HepG2 (cell line): Measurements from ENCODE around the gene PDHA1. TPM values are rescaled to one million over a fixed set of nuclear protein-coding genes. Genes with fewer than 3 reads are reported as not detected.

Source experiments
- ATAC-seq: fragments of 200-7000 bp; cut with Tn5 transposase; 3 replicates; pipeline ENCODE4 v1.9.1; 2020; ENCODE audit warnings: mild to moderate bottlenecking, moderate library complexity
- BruUV-seq: library from RNA; stranded (reverse); fragments of 400-500 nt; replicated peaks from 2 replicates; lab custom pipeline; 2021; lab: Mats Ljungman, UMichigan
- CTCF ChIA-PET: fragments of 300-600 bp; formaldehyde crosslinking; extraction: SDS; loops from one replicate; lab custom pipeline; 2021; ENCODE audit warnings: low total read pairs, inconsistent platforms, low intra/inter-chr PET ratio; lab: Yijun Ruan, JAX
- POLR2A ChIA-PET: fragments of 350-600 bp; sonication (Branson Sonifier 250); formaldehyde crosslinking; loops from one replicate; lab custom pipeline; 2020; ENCODE audit warnings: antibody characterized with exemption, inconsistent platforms; lab: Yijun Ruan, JAX
- DNase-seq: peaks from one replicate; pipeline ENCODE4 v3.0.0-alpha.2; 2015; ENCODE audit warnings: low spot score
- FAIRE-seq: peaks from 3 replicates; lab custom pipeline; 2011; peaks lifted over from hg19 to GRCh38; lab: Jason Lieb, UNC
- H2AFZ ChIP-seq: one replicate; pipeline ENCODE4 v1.6.1; 2011; ENCODE audit warnings: low read length, inconsistent platforms
- H3K27ac ChIP-seq: fragments of 300-600 bp; 3 replicates; pipeline ENCODE4 v1.8.0; 2011; ENCODE audit warnings: mixed run types, mild to moderate bottlenecking, mixed read lengths, low read length, inconsistent platforms; ENCODE audit not compliant: insufficient read depth; ENCODE audit errors: extremely low read length
- H3K27me3 ChIP-seq, 2 experiments: fragments of 200-600 bp in 1 of 2; 2 replicates in 1 of 2; 3 replicates in 1 of 2; pipeline versions ENCODE4 v1.6.0 to v1.8.0; 2011; ENCODE audit warnings: low read length in 2 of 2, mild to moderate bottlenecking in 2 of 2, moderate library complexity in 2 of 2, inconsistent platforms in 1 of 2; ENCODE audit not compliant: insufficient read depth in 2 of 2, control insufficient read depth in 1 of 2
- H3K36me3 ChIP-seq, 2 experiments: fragments of 200-600 bp in 1 of 2; replicated peaks in 1 of 2; 2 replicates in 1 of 2; 3 replicates in 1 of 2; pipeline versions ENCODE4 v1.5.1 to v1.8.0; 2011; ENCODE audit warnings: low read length in 2 of 2, inconsistent platforms in 1 of 2; ENCODE audit not compliant: insufficient read depth in 2 of 2, control insufficient read depth in 1 of 2
- H3K4me1 ChIP-seq: 2 replicates; pipeline ENCODE4 v1.5.1; 2012; ENCODE audit warnings: low read length, inconsistent platforms; ENCODE audit not compliant: insufficient read depth
- H3K4me2 ChIP-seq: 2 replicates; pipeline ENCODE4 v1.6.0; 2011; ENCODE audit warnings: low read depth, low read length, inconsistent platforms
- H3K4me3 ChIP-seq, 3 experiments: fragments of 200-600 bp in 1 of 3; sonication (generic), shearing (Covaris generic) in 1 of 3; replicated peaks in 1 of 3; 2 replicates each; pipeline ENCODE4 v1.5.1; 2011 to 2016; ENCODE audit warnings: low read length in 3 of 3, inconsistent platforms in 2 of 3, low read depth in 2 of 3, mild to moderate bottlenecking in 2 of 3, control low read depth in 1 of 3, mixed read lengths in 1 of 3; ENCODE audit not compliant: insufficient read depth in 1 of 3
- H3K79me2 ChIP-seq: one replicate; pipeline ENCODE4 v1.6.1; 2011; ENCODE audit warnings: low read length, inconsistent platforms; ENCODE audit not compliant: insufficient read depth
- H3K9ac ChIP-seq: 2 replicates; pipeline ENCODE4 v1.6.0; 2011; ENCODE audit warnings: mild to moderate bottlenecking, low read depth, low read length, inconsistent platforms; ENCODE audit not compliant: insufficient read depth
- H3K9me3 ChIP-seq: 2 replicates; pipeline ENCODE4 v1.5.1; 2012; ENCODE audit warnings: mild to moderate bottlenecking, low read length
- H4K20me1 ChIP-seq: 2 replicates; pipeline ENCODE4 v1.6.0; 2011; ENCODE audit warnings: inconsistent platforms, mild to moderate bottlenecking, low read length, moderate library complexity; ENCODE audit not compliant: insufficient read depth
- MED8 ChIP-seq: sonication (generic); formaldehyde crosslinking; IDR thresholded peaks from 2 replicates; pipeline ENCODE4 v1.8.1; 2023; ENCODE audit warnings: mild to moderate bottlenecking, missing genetic modification reagents; ENCODE audit not compliant: insufficient replicate concordance
- MIXL1 ChIP-seq: IDR thresholded peaks from 2 replicates; pipeline ENCODE4 v1.6.1; 2016
- NCOA5 ChIP-seq: sonication (generic); formaldehyde crosslinking; IDR thresholded peaks from 2 replicates; pipeline ENCODE4 v1.4.0; 2020; ENCODE audit warnings: missing genetic modification reagents
- REL ChIP-seq: sonication (generic); formaldehyde crosslinking; conservative IDR thresholded peaks from 2 replicates; pipeline ENCODE4 v1.8.0; 2022; ENCODE audit warnings: mild to moderate bottlenecking, missing genetic modification reagents, moderate library complexity
- SRF ChIP-seq: IDR thresholded peaks from 2 replicates; pipeline ENCODE4 v1.6.1; 2011; ENCODE audit warnings: mild to moderate bottlenecking, low read depth, low read length, moderate library complexity
- SRSF4 ChIP-seq: fragments of 200-400 bp; formaldehyde crosslinking; IDR thresholded peaks from one replicate; pipeline ENCODE4 v1.6.1; 2018; ENCODE audit warnings: mild to moderate bottlenecking, low read depth, low read length, moderate library complexity; ENCODE audit not compliant: poor library complexity, severe bottlenecking
- ZNF12 ChIP-seq: sonication (generic); formaldehyde crosslinking; IDR thresholded peaks from 2 replicates; pipeline ENCODE4 v1.5.0; 2020; ENCODE audit warnings: missing genetic modification reagents
- ZNF282 ChIP-seq: fragments of 450-650 bp; IDR thresholded peaks from 2 replicates; pipeline ENCODE4 v1.6.1; 2018; ENCODE audit not compliant: partially characterized antibody
- ZNF3 ChIP-seq: IDR thresholded peaks from 2 replicates; pipeline ENCODE4 v1.7.0; 2017; ENCODE audit warnings: inconsistent platforms
- ZNF335 ChIP-seq: sonication (generic); formaldehyde crosslinking; IDR thresholded peaks from 2 replicates; pipeline ENCODE4 v1.4.0; 2020; ENCODE audit warnings: missing genetic modification reagents
- ZNF496 ChIP-seq: sonication (generic); formaldehyde crosslinking; IDR thresholded peaks from 2 replicates; pipeline ENCODE4 v1.8.1; 2023; ENCODE audit warnings: mild to moderate bottlenecking, moderate library complexity, missing genetic modification reagents; ENCODE audit not compliant: insufficient replicate concordance
- ZNF703 ChIP-seq: sonication (generic); formaldehyde crosslinking; IDR thresholded peaks from 2 replicates; pipeline ENCODE4 v1.5.1; 2020; ENCODE audit warnings: missing genetic modification reagents, mild to moderate bottlenecking, moderate library complexity, borderline replicate concordance
- WGBS: methylation state at CpG from one replicate; pipeline ENCODE4 v1.1.6; 2017; ENCODE audit warnings: low lambda C conversion rate; 5-methylcytosine and 5-hydroxymethylcytosine counted together
- in situ Hi-C: cut with HindIII; loops from 2 replicates; pipeline ENCODE4 v1.10.0; 2017; ENCODE audit warnings: low pct_unique_long_range_greater_than_20kb; ENCODE audit not compliant: extremely low pct_ligation_motif_present
- intact Hi-C: fragments of 100-400 bp; cut with micrococcal nuclease; formaldehyde crosslinking; loops from one replicate; pipeline ENCODE4 v1.10.0; 2022; ENCODE audit not compliant: unreplicated experiment
- polyA plus RNA-seq, 8 experiments: library from polyadenylated mRNA; depleted of rRNA in 3 of 8; stranded (reverse) in 7 of 8; unstranded in 1 of 8; fragments of >200 nt; fragmentation: Illumina TruSeq in 4 of 8; extraction: Trizol in 4 of 8; gene quantifications; 2 replicates each; pipeline versions ENCODE4 v1.2.1 to v1.2.3, GENCODE V29; 2011 to 2016; ENCODE audit warnings: low read depth in 4 of 8, missing spikeins in 1 of 8, mixed read lengths in 1 of 8; ENCODE audit not compliant: insufficient read depth in 1 of 8
- total RNA-seq, 5 experiments: library from RNA; depleted of rRNA; stranded (reverse); fragments of >200 nt; fragmentation: Illumina TruSeq; extraction: Trizol; gene quantifications; 2 replicates each; pipeline ENCODE4 v1.2.3, GENCODE V29; 2016; ENCODE audit warnings: low read depth in 1 of 5
- TF ChIP-seq, protein P1 (sequence below): IDR thresholded peaks from 2 replicates; pipeline ENCODE4 v1.6.1; 2016; ENCODE audit warnings: missing compliant biosample characterization, missing genetic modification reagents, borderline replicate concordance
- TF ChIP-seq, protein P2 (sequence below): IDR thresholded peaks from 2 replicates; pipeline ENCODE4 v1.6.1; 2016; ENCODE audit warnings: control low read depth

PDHA1 gene
- total and polyA plus RNA-seq, 2 of the 13 experiments (the other 11 are each of a cell fraction or from before 2014, with no cell fraction given) = 177 to 249 TPM

DNA sequence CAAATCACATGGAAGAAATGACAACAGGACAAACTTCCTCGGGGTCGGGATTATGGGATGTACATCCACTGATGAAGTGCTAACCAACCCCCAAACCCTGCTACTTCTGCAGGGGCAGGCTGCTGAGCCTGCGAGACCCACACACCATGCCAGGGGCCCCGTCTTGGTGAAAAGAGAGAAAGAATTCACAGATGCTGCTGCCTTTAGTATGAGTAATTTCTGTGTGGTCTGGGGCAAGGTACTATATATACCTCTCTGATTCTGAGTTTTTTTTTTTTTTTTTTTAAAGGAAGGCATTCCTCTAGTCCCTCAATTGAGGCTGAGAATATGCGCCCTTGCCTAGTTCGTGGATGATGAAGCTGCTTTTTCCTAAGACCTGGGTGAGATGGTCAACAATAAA, 24.8 kb downstream of the PDHA1 start:
- in situ Hi-C loops (no loop called here), intact Hi-C loops (no loop called here)
- POLR2A ChIA-PET = no interaction called here
- Histone ChIP-seq H3K27ac (no peak overlapping the region), H2AFZ (no peak overlapping the region), H3K9me3 (no peaks in the 10 kb centered on the region), H3K4me3 (no peak overlapping the region), H3K4me2 (no peak overlapping the region), H3K9ac (no peak overlapping the region), H3K4me1 (no peaks in the 10 kb centered on the region), H4K20me1 (no peaks in the 10 kb centered on the region)
- BruUV-seq = no TSS peak
- 93% methylated on average over 3 of the region's 6 CpGs for WGBS
- ATAC-seq = no peak
- DNase-seq = no peak
- no peak for FAIRE-seq
- CTCF ChIA-PET = no interaction called here
- no peak for TF ChIP-seq ZNF496
- TF ChIP-seq, protein P1, sequence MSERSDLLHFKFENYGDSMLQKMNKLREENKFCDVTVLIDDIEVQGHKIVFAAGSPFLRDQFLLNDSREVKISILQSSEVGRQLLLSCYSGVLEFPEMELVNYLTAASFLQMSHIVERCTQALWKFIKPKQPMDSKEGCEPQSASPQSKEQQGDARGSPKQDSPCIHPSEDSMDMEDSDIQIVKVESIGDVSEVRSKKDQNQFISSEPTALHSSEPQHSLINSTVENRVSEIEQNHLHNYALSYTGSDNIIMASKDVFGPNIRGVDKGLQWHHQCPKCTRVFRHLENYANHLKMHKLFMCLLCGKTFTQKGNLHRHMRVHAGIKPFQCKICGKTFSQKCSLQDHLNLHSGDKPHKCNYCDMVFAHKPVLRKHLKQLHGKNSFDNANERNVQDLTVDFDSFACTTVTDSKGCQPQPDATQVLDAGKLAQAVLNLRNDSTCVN (CRISPR knock-in tag) = no peak
- TF ChIP-seq, protein P2, sequence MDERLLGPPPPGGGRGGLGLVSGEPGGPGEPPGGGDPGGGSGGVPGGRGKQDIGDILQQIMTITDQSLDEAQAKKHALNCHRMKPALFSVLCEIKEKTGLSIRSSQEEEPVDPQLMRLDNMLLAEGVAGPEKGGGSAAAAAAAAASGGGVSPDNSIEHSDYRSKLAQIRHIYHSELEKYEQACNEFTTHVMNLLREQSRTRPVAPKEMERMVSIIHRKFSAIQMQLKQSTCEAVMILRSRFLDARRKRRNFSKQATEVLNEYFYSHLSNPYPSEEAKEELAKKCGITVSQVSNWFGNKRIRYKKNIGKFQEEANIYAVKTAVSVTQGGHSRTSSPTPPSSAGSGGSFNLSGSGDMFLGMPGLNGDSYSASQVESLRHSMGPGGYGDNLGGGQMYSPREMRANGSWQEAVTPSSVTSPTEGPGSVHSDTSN (CRISPR knock-in tag) = no peak
- no peak for TF ChIP-seq ZNF3
- TF ChIP-seq SRSF4 = no peak
- TF ChIP-seq NCOA5 (CRISPR knock-in tag) = no peak
- no peak for TF ChIP-seq ZNF282
- no peak for TF ChIP-seq REL
- no peak for TF ChIP-seq ZNF335 (CRISPR knock-in tag)
- no peak for TF ChIP-seq MED8
- no peak for TF ChIP-seq MIXL1
- TF ChIP-seq ZNF703 (CRISPR knock-in tag) = no peak
- no peak for TF ChIP-seq SRF
- TF ChIP-seq ZNF12 (CRISPR knock-in tag) = no peak
- TF ChIP-seq, all 625 proteins: peak for 0
- no peaks in the 10 kb centered on the region; a peak in 1 of 5 replicates for H3K36me3 ChIP-seq
- H3K27me3 ChIP-seq = no peaks in the 10 kb centered on the region
- H3K79me2 ChIP-seq = no peaks in the 10 kb centered on the region
